H9 (cell line): ENCODE data around the gene TMA7. TPM values are rescaled to one million over a fixed set of nuclear protein-coding genes. Genes with fewer than 3 reads are reported as not detected.
A peak's percentile ranks its signal among the peaks of the same experiment; 100 is the strongest.

Source experiments
- DNase-seq: peaks from one replicate; pipeline ENCODE4 v3.0.0-alpha.2; 2017
- H2AFZ ChIP-seq: one replicate; pipeline ENCODE4 v1.6.1; 2013; ENCODE audit warnings: mild to moderate bottlenecking, low read length, control low read depth, moderate library complexity
- H2AK5ac ChIP-seq: 2 replicates; pipeline ENCODE4 v1.6.1; 2013; ENCODE audit warnings: low read length, control low read depth, mixed read lengths; ENCODE audit not compliant: insufficient read length
- H2BK120ac ChIP-seq: one replicate; pipeline ENCODE4 v1.6.1; 2013; ENCODE audit warnings: low read depth, mild to moderate bottlenecking, low read length, control low read depth, inconsistent platforms; ENCODE audit not compliant: poor library complexity, severe bottlenecking
- H2BK12ac ChIP-seq: 2 replicates; pipeline ENCODE4 v1.6.1; 2013; ENCODE audit warnings: low read length, control low read depth, mixed read lengths, low read depth; ENCODE audit not compliant: insufficient read length
- H2BK15ac ChIP-seq: 2 replicates; pipeline ENCODE4 v1.6.1; 2013; ENCODE audit warnings: low read depth, low read length, control low read depth
- H2BK20ac ChIP-seq: one replicate; pipeline ENCODE4 v1.6.1; 2013; ENCODE audit warnings: low read depth, mild to moderate bottlenecking, low read length, control low read depth, inconsistent platforms; ENCODE audit not compliant: poor library complexity, severe bottlenecking
- H2BK5ac ChIP-seq: 2 replicates; pipeline ENCODE4 v1.6.1; 2013; ENCODE audit warnings: low read length, control low read depth, mixed read lengths; ENCODE audit not compliant: insufficient read length
- H3K14ac ChIP-seq: 2 replicates; pipeline ENCODE4 v1.6.1; 2013; ENCODE audit warnings: low read length, control low read depth; ENCODE audit not compliant: insufficient read depth
- H3K18ac ChIP-seq: 2 replicates; pipeline ENCODE4 v1.6.1; 2013; ENCODE audit warnings: low read depth, mild to moderate bottlenecking, mixed read lengths, low read length, control low read depth; ENCODE audit not compliant: insufficient read length
- H3K23ac ChIP-seq: 2 replicates; pipeline ENCODE4 v1.6.1; 2013; ENCODE audit warnings: low read length, control low read depth, mixed read lengths, low read depth; ENCODE audit not compliant: insufficient read length
- H3K23me2 ChIP-seq: 2 replicates; pipeline ENCODE4 v1.6.1; 2013; ENCODE audit warnings: low read depth, mild to moderate bottlenecking, mixed read lengths, low read length, control low read depth; ENCODE audit not compliant: insufficient read length, poor library complexity, severe bottlenecking
- H3K27ac ChIP-seq: 2 replicates; pipeline ENCODE4 v1.5.1; 2013; ENCODE audit warnings: low read length, control low read depth, mixed read lengths, low read depth; ENCODE audit not compliant: insufficient read length
- H3K27me3 ChIP-seq: 2 replicates; pipeline ENCODE4 v1.6.1; 2013; ENCODE audit warnings: low read length, control low read depth, inconsistent platforms; ENCODE audit not compliant: insufficient read depth
- H3K4ac ChIP-seq: 2 replicates; pipeline ENCODE4 v1.6.1; 2013; ENCODE audit warnings: low read depth, mild to moderate bottlenecking, control low read depth, inconsistent platforms, low read length, moderate library complexity
- H3K4me1 ChIP-seq: 2 replicates; pipeline ENCODE4 v1.6.1; 2013; ENCODE audit warnings: low read length, control low read depth, inconsistent platforms; ENCODE audit not compliant: insufficient read depth
- H3K4me2 ChIP-seq: 2 replicates; pipeline ENCODE4 v1.6.1; 2013; ENCODE audit warnings: low read length, control low read depth, mixed read lengths; ENCODE audit not compliant: insufficient read length, insufficient read depth
- H3K56ac ChIP-seq: 2 replicates; pipeline ENCODE4 v1.6.1; 2013; ENCODE audit warnings: low read depth, mild to moderate bottlenecking, mixed read lengths, low read length, control low read depth; ENCODE audit not compliant: insufficient read length
- H3K79me1 ChIP-seq: 2 replicates; pipeline ENCODE4 v1.6.1; 2013; ENCODE audit warnings: low read depth, mild to moderate bottlenecking, moderate library complexity, low read length, control low read depth, inconsistent platforms; ENCODE audit not compliant: insufficient read depth, poor library complexity, severe bottlenecking
- H3K79me2 ChIP-seq: 2 replicates; pipeline ENCODE4 v1.6.1; 2013; ENCODE audit warnings: low read length, control low read depth, inconsistent platforms; ENCODE audit not compliant: insufficient read depth
- H3K9ac ChIP-seq: 2 replicates; pipeline ENCODE4 v1.6.1; 2013; ENCODE audit warnings: low read length, control low read depth, mixed read lengths; ENCODE audit not compliant: insufficient read length; ENCODE audit errors: extremely low read depth
- H3K9me3 ChIP-seq: one replicate; pipeline ENCODE4 v1.6.1; 2013; ENCODE audit warnings: low read depth, low read length, inconsistent platforms; ENCODE audit not compliant: control insufficient read depth
- H3T11ph ChIP-seq: one replicate; pipeline ENCODE4 v1.6.1; 2013; ENCODE audit warnings: mild to moderate bottlenecking, low read length, control low read depth, inconsistent platforms
- H4K20me1 ChIP-seq: one replicate; pipeline ENCODE4 v1.6.1; 2013; ENCODE audit not compliant: control insufficient read depth, insufficient read length, insufficient read depth
- H4K5ac ChIP-seq: 2 replicates; pipeline ENCODE4 v1.6.1; 2013; ENCODE audit warnings: low read depth, mild to moderate bottlenecking, mixed read lengths, low read length, control low read depth; ENCODE audit not compliant: insufficient read length
- H4K8ac ChIP-seq: replicated peaks from 2 replicates; pipeline ENCODE4 v1.6.1; 2013; ENCODE audit warnings: low read length, control low read depth, mixed read lengths, low read depth; ENCODE audit not compliant: insufficient read length
- H4K91ac ChIP-seq: 2 replicates; pipeline ENCODE4 v1.6.1; 2013; ENCODE audit warnings: low read depth, mild to moderate bottlenecking, moderate library complexity, mixed read lengths, low read length, control low read depth; ENCODE audit not compliant: insufficient read length
- H3K27ac Mint-ChIP-seq, 3 experiments: 2 replicates in 2 of 3; 3 replicates in 1 of 3; pipeline ENCODE4 v1.8.0; 2020 to 2021; ENCODE audit warnings: mixed read lengths in 3 of 3, mild to moderate bottlenecking in 1 of 3, moderate library complexity in 1 of 3
- H3K27me3 Mint-ChIP-seq: 2 replicates; pipeline ENCODE4 v1.8.0; 2021; ENCODE audit warnings: low read depth, mild to moderate bottlenecking, moderate library complexity, mixed read lengths
- H3K36me3 Mint-ChIP-seq, 3 experiments: 2 replicates in 2 of 3; 3 replicates in 1 of 3; pipeline ENCODE4 v1.8.0; 2020 to 2021; ENCODE audit warnings: low read depth in 3 of 3, mixed read lengths in 3 of 3; ENCODE audit not compliant: insufficient read depth in 1 of 3
- H3K4me1 Mint-ChIP-seq, 2 experiments: 2 replicates each; pipeline ENCODE4 v1.8.0; 2020; ENCODE audit warnings: mixed read lengths in 2 of 2
- H3K4me3 Mint-ChIP-seq, 2 experiments: 2 replicates in 1 of 2; 3 replicates in 1 of 2; pipeline ENCODE4 v1.8.0; 2020 to 2021; ENCODE audit warnings: mild to moderate bottlenecking in 2 of 2, mixed read lengths in 2 of 2, moderate library complexity in 1 of 2
- H3K9me3 Mint-ChIP-seq, 2 experiments: 2 replicates in 1 of 2; 3 replicates in 1 of 2; pipeline ENCODE4 v1.8.0; 2020; ENCODE audit warnings: mild to moderate bottlenecking in 2 of 2, mixed read lengths in 2 of 2, moderate library complexity in 1 of 2
- WGBS: extraction: QIAGEN DNeasy Blood & Tissue Kit; methylation state at CpG from one replicate; pipeline ENCODE4 v1.1.7; 2013; ENCODE audit warnings: missing lambda C conversion rate, low lambda C conversion rate, mixed read lengths; ENCODE audit not compliant: insufficient read length; ENCODE audit errors: extremely low coverage; 5-methylcytosine and 5-hydroxymethylcytosine counted together
- total RNA-seq: library from RNA; stranded (reverse); gene quantifications from 2 replicates; pipeline ENCODE4 v1.2.1, GENCODE V29; 2021
- TF ChIP-seq, protein P1 (sequence below): fragments of 200-600 bp; sonication (generic); conservative IDR thresholded peaks from 3 replicates; pipeline ENCODE4 v1.8.0; 2021; ENCODE audit warnings: antibody characterized with exemption, mild to moderate bottlenecking

The TMA7 gene
- total RNA-seq, 1 experiment from 2014 or later: 305 TPM

DNA sequence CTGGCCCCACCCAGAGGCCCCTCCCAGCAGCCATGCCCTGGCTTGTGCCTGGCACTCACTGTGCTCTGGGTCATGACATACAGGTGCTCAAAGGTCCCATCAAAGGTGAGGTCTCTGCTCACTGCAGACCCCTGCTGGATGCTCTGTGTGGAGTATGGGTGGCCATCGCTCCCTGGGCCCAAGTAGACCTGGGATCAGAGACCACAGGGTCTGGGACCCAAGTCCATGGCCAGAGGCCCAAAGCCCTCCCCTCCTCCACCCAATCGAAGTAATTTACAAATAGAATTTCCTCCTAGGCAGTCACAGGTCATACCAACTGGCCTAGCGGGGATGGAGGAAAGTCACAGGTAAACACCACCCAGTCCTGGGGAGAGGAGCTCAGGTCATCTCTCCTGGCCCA, 17.8 kb upstream of the TMA7 start:
- DNase-seq: peak; percentile 42
- Mint-ChIP-seq H3K36me3 (peaks cover 27 to 61% (median 58%) of the 10 kb centered on the region in 3 experiments; a peak in 6 of 7 replicates), H3K27ac (no peak overlapping the region), H3K4me3 (no peak overlapping the region), H3K4me1 (peaks cover 19 to 22% of the 10 kb centered on the region in 2 experiments), H3K27me3 (no peaks in the 10 kb centered on the region), H3K9me3 (no peaks in the 10 kb centered on the region)
- Histone ChIP-seq H4K5ac (no peak overlapping the region), H2BK15ac (no peak overlapping the region), H3K79me2 (peaks cover 22% of the 10 kb centered on the region; the same call in 1 of the 2 replicates), H2AFZ (no peak overlapping the region), H3K9me3 (no peaks in the 10 kb centered on the region), H2BK20ac (no peak overlapping the region), H3K4ac (no peak overlapping the region), H4K8ac (no peak overlapping the region), H4K91ac (no peak overlapping the region), H3T11ph (no peak overlapping the region), H2BK5ac (no peak overlapping the region), H3K4me1 (peaks cover 2% of the 10 kb centered on the region; the same call in 1 of the 2 replicates), H3K27me3 (no peaks in the 10 kb centered on the region), H3K27ac (no peak overlapping the region), H3K4me2 (no peak overlapping the region), H2AK5ac (no peak overlapping the region), H3K14ac (no peak overlapping the region), H2BK12ac (no peak overlapping the region), H3K79me1 (no peaks in the 10 kb centered on the region), H3K23ac (no peak overlapping the region), H2BK120ac (no peak overlapping the region), H3K18ac (no peak overlapping the region), H3K9ac (no peak overlapping the region), H3K56ac (no peak overlapping the region), H3K23me2 (no peaks in the 10 kb centered on the region), H4K20me1 (no peaks in the 10 kb centered on the region)
- WGBS: no CpG with 5 or more reads among the region's 3 CpGs
- TF ChIP-seq, protein P1, sequence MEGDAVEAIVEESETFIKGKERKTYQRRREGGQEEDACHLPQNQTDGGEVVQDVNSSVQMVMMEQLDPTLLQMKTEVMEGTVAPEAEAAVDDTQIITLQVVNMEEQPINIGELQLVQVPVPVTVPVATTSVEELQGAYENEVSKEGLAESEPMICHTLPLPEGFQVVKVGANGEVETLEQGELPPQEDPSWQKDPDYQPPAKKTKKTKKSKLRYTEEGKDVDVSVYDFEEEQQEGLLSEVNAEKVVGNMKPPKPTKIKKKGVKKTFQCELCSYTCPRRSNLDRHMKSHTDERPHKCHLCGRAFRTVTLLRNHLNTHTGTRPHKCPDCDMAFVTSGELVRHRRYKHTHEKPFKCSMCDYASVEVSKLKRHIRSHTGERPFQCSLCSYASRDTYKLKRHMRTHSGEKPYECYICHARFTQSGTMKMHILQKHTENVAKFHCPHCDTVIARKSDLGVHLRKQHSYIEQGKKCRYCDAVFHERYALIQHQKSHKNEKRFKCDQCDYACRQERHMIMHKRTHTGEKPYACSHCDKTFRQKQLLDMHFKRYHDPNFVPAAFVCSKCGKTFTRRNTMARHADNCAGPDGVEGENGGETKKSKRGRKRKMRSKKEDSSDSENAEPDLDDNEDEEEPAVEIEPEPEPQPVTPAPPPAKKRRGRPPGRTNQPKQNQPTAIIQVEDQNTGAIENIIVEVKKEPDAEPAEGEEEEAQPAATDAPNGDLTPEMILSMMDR: peak; percentile 45; the same call in 2 of the 3 replicates
